ENCODE results near the gene MRGPRD.

DNA sequence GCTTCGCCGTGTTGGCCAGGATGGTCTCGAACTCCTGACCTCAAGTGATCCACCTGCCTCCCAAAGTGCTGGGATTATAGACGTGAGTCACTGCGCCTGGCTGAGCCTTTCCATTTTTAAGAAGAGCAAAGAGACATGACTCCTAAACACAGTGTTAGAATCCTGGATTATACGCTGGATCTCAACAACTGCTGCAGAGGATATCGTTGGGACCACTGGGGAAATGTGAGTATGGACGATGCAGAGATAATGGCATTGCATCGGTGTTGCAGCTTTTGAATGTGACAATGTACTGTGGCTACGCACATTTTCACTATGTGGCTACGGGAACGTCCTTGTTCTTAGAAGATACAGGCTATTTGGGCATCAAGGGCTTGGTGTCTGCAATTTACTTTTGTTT lies 26.0 kb upstream of the MRGPRD start:
- no peak for TF ChIP-seq CTCF (conservative IDR thresholded peaks at IDR 0.05 in 1 of 2, IDR thresholded peaks at IDR 0.05 in 1 of 2; ENCODE audit: extremely low read depth in 1 of 2, insufficient read depth in 1 of 2, low read depth in 1 of 2, low read length in 2 of 2)
- TF ChIP-seq EZH2 (IDR thresholded peaks at IDR 0.05; ENCODE audit: borderline replicate concordance, low read length): no peak

All from mammary epithelial cell (primary cell).